ENCODE data around the gene GOLT1A.
"Not testable (repeated sequence)": the region's sequence is repeated elsewhere in the genome, so short reads cannot be mapped to it uniquely, and the experiment has no call there.

GOLT1A gene

DNA sequence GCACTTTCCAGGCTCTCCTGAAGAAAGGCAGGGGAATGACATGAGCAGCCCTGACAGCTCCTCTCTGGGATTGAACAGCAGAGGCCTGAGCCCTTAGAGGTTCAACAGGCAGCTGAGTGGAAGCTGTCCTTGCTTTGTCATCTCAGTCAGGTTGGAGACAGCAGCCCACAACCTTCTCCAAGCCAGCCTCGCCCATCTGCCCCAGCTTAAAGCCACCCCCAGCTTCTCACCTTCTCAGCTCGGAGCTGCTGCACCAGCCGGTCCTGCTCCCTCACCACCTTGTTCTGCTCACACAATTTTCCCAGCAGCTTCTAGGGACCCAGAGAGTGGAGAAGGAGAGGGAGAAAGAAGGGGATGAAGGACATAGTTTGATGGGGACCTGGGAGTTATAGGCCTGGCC, 35.2 kb upstream of the GOLT1A start:
- no peak for DNase-seq

DNA sequence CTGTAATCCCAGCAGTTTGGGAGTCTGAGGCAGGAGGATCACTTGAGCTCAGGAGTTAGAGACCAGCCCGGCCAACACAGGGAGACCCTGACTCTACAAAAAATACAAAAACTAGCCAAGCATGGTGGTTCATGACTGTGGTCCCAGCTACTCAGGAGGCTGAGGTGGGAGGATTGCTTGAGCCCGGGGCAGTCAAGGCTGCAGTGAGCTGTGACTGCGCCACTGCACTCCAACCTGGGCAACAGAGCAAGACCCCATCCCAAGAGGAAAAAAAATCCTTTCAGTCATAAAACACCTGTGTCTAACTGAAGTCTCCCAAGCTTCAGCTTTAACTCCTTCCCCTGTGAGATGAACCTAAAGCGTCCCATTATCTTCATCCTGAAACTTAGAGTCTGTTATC, 33.1 kb upstream of the GOLT1A start:
- no peak for DNase-seq

DNA sequence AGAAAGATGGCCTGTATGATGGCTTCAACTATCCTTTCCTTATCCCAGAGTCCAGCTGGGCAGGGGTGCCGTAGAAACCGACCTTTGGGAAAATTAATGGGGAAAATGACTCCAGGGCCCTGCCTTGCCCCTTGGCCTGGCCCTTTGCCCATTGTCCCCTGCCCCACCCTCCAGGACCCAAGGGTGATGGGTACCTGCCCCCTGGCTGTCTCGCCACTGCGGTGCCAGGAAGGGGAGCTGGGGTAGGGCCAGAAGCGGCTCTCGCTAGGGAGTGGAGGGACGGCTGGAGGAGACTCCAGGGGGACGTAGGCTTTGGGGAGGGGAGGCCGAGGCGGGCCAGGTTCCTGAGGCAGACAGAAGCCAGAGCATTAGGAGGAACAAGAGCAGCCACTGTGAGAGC, 29.1 kb upstream of the GOLT1A start:
- no peak for DNase-seq

DNA sequence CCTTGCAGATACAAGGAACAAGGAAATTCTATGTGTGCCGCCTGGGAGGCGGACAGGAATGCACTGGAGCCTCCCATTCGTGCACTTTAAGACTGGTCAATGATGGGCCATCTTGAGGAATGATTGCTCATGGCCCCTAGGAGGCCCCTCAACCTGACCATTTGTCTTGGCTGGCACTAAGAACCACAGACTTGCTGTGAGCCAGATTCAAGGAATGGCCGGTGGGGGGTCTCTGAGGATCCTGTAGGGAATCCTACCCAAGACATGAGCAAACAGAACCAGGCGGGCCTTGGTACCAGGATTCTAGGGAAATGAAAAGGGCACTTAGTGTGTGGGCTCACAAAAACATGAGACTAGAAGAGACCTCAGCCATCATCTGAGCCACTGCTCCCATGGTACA, 28.1 kb upstream of the GOLT1A start:
- DNase-seq = no peak

DNA sequence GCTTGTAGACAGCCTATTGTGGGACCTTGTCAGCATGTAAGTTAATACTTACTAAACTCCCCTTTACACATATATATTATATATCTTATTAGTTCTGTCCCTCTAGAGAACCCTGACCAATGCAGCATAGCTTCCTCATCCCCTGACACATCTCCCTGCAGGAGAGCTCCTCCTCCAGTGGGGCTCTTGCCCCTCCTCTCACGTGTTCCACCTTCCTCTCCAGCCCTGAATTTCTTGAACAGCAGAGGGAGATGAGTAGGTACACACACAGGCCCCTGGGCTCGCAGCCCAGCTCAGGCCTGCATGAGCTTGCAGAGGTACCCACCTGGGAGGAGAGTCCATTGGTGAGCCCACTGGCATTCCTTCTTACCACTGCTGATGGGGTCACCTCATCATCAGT, 27.3 kb upstream of the GOLT1A start:
- no peak for DNase-seq

DNA sequence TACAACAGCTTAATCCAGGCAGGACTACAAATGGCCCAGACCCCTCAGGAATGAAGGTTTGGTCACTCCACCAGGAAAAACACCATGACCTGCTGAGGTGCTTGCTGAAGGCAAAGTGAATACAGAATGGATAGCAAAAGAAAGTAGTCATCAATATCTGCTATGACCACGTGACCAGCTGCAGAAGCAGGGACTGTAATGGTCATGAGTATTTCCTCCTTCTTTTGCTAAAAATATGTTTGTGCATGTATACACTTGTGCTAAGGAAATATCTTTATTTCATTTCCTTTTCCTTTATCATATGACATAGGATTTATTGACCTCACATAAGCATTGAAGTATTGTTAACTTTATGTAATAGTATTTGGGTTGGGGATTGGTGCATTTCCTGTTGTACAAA, 26.4 kb upstream of the GOLT1A start:
- DNase-seq = no peak

DNA sequence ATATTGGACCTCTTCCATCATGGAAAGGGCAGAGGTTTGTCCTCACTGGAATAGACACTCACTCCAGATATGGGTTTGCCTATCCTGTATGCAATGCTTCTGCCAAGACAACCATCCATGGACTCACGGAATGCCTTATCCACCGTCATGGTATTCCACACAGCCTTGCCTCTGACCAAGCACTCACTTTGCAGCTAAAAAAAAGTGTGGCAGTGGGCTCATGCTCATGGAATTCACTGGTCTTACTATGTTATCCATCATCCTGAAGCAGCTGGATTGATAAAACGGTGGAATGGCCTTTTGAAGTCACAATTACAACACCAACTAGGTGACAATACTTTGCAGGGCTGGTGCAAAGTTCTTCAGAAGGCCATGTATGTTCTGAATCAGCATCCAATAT, 25.6 kb upstream of the GOLT1A start:
- not testable (repeated sequence) for DNase-seq

DNA sequence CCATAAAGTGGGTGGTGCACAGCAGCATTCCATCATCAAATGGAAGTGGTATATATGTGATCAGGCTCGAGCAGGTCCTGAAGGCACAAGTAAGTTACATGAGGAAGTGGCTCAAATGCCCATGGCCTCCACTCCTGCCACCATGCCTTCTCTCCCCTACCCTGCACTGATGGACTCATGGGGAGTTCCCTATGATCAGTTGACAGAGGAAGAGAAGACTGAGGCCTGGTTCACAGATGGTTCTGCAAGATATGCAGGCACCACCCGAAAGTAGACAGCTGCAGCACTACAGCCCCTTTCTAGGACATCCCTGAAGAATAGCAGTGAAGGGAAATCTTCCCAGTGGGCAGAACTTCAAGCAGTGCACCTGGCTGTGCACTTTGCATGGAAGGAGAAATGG, 24.7 kb upstream of the GOLT1A start:
- not testable (repeated sequence) for DNase-seq

DNA sequence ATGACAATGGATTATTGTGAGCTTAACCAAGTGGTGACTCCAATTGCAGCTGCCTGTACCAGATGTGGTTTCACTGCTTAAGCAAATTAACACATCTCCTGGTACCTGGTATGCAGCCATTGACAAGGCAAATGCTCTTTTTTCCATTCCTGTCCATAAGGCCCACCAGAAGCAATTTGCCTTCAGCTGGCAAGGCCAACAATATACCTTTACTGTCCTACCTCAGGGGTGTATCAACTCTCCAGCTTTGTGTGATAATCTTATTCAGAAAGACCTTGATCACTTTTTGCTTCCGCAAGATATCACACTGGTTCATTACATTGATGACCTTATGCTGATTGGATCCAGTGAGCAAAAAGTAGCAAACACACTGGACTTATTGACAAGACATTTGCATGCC, 23.7 kb upstream of the GOLT1A start:
- DNase-seq = not testable (repeated sequence)

DNA sequence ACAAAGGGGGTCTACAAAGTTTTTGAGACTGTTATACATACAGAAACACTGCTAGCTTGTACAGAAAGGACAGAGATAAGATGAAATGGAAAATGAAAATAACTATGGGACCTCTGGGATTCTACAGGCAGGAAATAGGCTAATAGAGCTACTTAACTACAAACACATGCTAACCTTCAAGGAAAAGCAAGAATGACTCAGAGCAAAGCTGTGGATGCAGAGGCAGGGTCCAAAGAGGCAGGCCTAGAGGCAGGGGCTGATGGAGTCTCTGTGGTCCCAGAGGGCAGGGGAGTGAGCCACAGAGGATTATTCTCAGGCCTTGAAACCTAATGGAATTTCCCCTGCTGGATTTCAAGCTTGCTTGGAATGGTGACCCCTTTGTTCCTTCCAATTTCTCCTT, 18.7 kb upstream of the GOLT1A start:
- no peak for DNase-seq

DNA sequence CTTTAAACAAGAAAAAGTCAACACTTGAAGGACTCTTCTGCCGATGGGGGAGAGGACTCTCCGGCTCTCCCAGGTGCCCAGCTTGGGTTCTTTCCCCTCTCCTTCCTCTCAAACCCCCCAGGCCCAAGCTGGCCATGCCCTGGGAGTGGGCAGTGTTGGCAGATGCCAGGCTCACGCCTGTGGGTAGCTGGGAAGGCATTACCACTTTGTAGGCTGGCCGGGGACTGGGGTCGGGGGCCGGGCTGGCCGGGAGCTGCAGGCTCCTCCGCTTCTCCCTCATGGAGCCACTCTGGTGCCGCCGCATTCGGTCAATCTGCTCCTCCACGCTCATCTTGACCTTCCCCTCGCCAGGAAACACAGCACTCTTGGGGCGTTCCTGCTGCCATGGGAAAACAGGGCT, 16.4 kb upstream of the GOLT1A start:
- no peak for DNase-seq

DNA sequence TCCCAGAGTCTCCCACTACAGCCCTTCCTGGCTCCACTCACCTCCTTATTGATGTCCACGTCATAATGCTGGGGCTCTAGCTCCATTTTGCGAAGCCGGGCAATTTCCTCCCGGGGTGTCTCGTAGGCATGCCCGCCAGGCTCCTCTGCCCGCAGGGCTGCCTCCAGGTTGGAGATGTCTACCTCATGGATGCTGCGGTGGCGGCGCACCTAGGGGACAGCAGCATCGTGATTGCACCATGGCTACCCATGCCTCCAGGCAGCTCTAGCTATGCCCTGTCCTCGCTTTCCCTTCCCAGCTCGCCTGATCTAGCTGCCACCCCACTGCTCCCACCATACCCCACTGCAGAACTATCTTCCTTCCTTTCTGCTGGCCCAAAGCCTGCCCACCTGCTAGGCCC, 15.1 kb upstream of the GOLT1A start:
- DNase-seq = no peak

DNA sequence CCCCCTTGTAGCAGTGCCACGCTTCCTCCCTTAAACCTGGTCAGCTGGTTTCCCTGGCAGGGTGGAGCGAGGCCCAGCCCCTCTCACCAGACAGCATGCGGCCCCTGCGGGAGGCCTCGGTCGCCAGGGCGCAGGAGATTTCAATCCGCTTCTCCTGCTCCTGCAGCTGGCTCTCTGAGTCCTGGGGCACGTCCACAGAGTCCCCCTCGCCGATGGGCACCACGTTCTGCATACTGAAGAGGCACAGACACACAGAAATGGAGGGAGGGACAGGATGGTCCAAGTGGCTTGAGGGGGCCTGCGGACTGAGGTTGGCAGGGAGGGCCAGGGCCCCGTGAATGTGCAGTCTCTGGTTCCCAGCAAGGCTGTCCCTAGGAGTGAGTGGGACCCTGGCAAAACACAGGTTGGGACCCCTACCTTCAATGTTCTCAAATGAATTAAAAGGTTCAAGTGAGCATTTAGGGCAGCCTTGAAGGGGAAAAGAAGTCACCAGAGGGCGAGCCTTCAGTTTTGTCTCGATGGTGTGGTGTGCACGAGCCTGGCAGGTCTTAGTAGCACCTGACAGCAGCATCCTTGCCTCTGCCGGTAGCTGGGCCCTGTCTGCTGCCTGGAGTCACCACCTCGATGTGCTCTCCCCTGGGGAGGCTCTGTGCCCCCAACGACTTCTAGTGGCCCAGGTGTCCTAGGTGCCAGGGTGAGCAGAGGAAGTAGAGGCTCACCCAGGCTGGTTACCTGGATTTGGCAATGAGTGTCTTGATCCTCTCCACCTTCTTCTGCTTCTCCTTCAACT, 14.4 kb upstream of the GOLT1A start:
- no peak for DNase-seq

DNA sequence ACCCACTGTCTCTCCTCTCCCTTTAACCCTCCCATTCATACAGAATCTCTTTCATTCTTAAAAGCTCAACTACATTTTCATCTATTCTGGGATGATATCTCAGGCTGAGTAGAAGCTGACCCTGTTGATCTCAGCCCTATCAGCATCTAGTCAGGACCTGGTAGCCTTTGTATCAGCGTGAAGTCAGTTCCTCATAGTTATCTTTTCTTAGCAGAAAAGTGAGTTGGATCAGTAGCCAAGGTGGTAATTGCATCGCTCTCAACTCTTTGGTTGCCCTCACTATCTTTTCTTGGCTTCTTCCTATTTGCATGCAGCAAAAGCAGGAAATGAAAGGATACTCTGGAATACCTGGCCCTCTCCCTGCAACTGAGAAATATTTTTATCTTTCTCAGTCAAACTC, 13.6 kb upstream of the GOLT1A start:
- no peak for DNase-seq

DNA sequence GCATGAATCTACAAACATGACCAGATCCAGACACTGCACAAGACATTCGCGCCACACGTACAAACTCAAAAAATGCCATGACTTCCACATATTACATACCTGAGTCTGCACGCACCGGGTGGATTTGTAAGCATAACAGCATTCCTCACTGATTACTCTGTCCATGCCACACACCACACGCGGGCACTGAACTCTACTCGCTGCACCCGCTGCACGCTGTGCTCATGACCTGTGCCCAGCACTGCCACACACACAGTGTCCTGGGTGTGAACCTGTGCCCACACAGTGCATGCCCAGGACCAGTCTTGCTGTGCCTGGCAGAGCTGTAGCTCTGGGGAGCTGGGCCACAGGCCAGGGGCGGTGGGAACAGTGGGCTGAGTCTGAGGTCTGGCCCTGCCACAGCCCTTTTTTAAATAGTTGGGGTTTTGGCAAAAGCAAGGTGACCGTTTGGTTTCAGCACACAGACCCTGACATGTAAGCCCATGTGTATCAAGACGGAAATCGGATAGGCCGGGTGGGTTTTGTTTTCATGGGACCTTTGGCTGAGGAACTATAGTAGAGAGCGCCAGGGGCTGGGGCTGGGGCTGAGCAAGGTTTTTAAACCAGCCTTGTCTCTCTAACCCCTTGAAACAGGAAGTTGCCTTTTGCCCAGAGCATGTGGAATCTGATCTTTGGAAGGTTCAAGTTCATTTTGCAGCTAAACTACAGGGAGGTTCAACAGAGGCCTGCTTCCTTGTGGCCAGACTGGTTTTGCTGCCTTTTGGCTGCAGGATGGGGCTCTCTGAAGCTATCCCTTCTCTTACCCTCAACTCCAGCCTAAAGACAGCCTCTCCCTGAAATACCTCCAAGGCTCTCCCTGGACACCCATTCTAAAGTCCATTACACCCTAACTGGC, 12.3 kb upstream of the GOLT1A start:
- no peak for DNase-seq

DNA sequence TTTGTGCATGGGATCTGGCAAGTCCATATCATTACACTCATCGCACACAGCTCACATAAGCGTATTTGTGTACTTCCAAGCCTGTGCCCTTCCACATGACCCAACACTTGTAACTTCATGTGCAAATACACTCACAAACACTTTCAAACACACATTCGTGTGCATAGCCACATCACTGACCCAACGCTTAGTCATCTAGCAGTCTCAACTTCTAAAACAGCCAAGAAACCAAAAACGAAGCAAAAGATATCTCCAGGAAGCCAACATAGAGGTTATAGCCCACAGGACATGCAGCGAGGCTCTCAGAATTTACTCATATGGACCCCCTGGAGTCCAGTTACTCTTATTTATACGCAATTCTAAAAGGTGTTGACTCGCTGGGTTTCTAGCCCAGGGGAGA, 10.9 kb upstream of the GOLT1A start:
- no peak for DNase-seq

DNA sequence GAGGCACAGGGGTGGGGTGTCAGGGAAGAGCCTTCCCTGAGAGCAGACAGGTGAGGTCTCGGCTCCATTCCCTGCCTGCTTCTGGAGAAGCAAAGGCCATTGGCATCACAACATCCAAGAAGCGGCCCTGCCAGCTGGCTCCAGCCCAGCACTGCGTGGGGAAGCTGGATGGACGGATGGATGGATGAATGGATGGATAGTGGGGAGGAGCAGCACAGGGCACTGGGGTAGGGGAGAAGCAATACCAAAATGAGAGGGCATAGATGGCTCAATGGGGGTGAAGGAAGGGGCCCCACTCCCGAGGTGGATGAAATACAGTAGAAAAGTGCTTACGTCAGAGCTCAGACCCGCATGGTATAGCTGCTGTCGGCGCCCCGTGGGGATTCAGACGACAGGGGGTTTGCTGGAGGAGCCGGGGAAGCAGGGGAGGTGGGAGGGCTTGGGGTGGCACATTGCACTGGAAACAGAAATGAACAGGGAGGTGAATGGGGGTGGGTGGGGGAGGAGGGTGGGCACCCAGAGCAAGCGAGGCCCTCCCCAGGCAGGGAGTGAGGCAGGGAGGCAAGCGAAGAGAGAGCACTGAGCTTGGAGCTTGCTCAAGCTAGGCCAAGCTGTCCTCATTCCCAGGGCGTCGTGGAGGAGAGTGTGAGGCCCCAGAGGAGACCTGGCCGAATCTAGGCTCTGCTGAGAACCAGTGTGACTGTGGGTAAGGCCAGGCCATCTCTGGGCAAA, 9.5 kb upstream of the GOLT1A start:
- DNase-seq = no peak

DNA sequence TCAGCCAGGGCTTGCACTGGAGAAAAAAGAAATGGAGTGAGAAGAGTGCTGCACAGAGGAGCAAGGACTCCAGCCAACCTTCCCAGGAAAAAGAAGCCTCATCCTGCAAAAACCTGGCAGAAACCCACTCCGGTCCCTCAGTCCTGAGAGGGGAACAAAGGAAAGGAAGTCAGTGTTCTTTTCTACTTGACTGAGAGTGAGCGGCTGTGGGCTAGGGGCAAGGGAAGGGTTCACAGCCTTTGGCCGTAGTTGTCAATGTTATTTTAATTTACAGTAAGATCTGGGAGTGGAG, 8.9 kb upstream of the GOLT1A start:
- DNase-seq = no peak

DNA sequence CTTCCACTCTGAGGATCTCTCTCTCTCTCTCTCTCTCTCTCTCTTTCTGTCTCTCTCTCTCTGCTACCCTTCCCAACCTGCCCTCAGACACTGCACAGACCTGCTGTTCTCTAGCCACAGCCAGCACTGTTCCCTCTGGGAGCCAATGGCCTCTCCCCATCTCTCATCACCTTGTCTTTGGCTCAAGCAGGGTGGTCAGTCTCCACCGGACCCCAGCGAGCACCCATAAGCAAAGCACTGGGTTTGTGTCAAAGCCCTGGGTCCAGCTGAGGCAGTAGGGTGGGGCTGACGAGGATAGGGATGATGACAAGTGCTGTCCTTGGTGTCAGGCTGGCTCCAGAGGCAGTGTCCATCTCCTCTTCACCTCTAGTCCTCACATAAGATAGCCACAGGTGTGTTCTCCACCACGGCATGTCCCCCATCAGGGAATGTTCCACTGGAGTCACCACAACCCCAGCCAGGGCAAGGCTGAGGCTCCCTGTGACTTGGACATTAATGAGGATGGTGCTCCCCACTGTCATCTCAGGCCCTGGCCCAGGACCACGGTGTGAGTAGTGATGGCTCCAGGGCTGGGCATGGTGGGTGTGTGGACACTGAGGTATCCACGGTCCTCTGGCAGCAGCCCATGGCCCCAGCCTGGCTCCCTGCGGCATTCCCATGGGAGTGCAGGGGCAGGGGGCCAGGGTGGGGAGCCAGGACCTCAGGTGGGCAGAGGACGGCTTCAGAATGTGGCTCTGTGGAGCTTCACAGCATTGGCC, 8.4 kb upstream of the GOLT1A start:
- no peak for DNase-seq

DNA sequence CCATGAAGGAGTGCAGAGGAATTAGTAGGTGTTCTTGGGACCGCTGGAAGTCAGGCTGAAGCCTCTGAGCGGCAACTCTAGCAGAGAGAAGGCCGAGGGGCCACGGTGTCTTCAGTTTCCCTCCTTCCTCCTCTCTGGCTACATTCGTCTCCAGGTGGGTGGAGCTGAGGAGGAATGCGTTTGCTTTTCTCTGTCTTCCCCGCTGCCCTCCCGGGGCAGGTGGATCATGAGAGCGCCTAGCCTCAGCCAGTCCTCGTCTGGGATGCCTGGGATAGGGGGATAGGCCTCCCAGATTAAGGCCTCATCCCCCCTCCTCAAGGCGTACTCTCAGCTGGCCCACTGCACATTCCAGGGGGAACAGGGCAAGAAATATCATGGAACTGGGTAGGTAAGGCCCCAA, 7.5 kb upstream of the GOLT1A start:
- no peak for DNase-seq

DNA sequence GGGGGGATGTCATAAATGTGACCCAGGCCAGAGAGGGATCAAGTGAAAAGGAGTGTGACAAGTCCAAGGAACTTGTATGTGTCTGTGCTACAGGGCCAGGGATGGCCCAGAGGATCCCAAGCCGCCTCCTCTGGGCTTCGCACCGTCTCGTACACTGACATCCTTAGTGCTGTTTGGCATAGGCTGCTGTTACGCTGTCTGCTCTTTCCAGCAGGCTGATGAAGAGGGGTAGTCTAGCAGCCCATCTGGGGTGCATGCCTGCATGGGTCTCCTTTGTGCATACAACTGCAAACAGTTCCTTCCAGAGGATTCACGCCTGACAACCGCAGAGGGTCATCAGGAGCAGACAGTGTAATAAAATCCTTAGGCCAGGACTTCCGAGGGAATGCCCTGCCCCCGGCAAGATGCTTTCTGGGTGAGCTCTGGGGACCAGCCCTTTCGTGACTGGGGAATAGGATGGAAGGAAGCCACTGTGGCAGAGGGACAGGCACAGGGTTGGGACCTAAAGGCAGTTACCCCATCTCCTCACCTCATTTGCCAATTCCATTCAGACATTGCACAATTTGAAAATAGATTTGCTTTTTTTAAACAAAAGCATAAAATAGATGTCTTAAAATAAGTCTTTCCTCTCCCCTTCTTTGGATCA, 6.3 kb upstream of the GOLT1A start:
- DNase-seq = no peak

DNA sequence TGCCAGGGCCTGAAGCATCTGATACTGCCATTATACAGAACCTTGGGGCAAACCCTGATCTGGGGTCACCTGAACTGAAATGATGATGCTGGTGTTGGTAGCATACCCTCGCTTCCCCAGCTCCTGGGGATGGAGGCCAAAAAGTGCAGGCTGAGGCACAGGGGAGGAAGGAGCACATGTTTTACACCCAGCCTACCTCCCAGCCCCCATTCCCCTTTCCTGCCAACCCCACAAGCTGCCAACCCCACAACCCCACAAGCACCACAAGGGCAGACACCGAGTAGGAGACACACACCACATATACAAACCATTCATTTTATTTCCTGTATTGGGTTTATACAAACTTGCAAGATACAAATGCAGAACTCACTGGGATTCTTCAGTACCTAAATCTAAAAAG, 4.8 kb upstream of the GOLT1A start:
- DNase-seq = no peak

DNA sequence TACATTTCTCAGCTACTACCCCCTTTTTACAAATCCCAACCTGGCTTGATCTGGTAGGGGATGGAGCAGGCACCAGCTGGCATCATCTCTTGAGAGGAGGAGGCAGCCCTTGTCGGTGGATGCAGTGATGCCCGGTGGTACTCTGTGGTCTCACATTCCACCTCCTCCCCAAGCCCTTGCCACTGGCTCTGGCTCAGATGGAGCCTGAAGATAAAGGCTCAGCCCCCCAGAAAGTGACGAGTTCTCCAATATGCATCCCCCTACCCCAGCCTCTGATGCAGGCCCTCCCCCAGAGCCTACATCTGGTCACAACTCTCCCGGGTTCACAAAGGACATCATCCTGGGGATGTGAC, 3.8 kb upstream of the GOLT1A start:
- no peak for DNase-seq

Measured in NCI-H1930 (cell line).